Activated T-cell treated with anti-CD3 and anti-CD28 coated beads, Interleukin-2, amount 50 U/mL, for 4 hours (primary cell): Measurements from ENCODE around the gene MYO19. TPM values are rescaled to one million over a fixed set of nuclear protein-coding genes. Genes with fewer than 3 reads are reported as not detected.
A peak's percentile ranks its signal among the peaks of the same experiment; 100 is the strongest.
"Not testable (repeated sequence)": the region's sequence is repeated elsewhere in the genome, so short reads cannot be mapped to it uniquely, and the experiment has no call there.

ENCODE experiments used
- ATAC-seq, 2 donors: fragments of 200-7000 bp; cut with Tn5 transposase; one replicate each; pipeline ENCODE4 v1.10.0; 2021
- DNase-seq: peaks from one replicate; pipeline ENCODE4 v3.0.0-alpha.2; 2020
- H3K27me3 Mint-ChIP-seq: one replicate; pipeline ENCODE4 v1.8.0; 2021; ENCODE audit warnings: low read depth, mixed read lengths
- H3K36me3 Mint-ChIP-seq: one replicate; pipeline ENCODE4 v1.8.0; 2022; ENCODE audit warnings: mixed read lengths; ENCODE audit not compliant: insufficient read depth
- H3K4me1 Mint-ChIP-seq: one replicate; pipeline ENCODE4 v1.8.0; 2021; ENCODE audit warnings: low read depth, mixed read lengths
- H3K4me3 Mint-ChIP-seq: one replicate; pipeline ENCODE4 v1.8.0; 2021; ENCODE audit warnings: mild to moderate bottlenecking, moderate library complexity, mixed read lengths
- H3K9me3 Mint-ChIP-seq: one replicate; pipeline ENCODE4 v1.8.0; 2021; ENCODE audit warnings: mixed read lengths
- total RNA-seq, 3 donors: library from RNA; stranded (reverse); gene quantifications; one replicate each; pipeline ENCODE4 v1.2.1, GENCODE V29; 2021

MYO19 gene
- total RNA-seq, 3 donors from 2014 or later = 138 to 153 (median 151) TPM

GRCh38 chr17:36474571-36474970 is 60.1 kb downstream of the MYO19 start:
- DNase-seq (no peak), ATAC-seq (no peak)
- Mint-ChIP-seq H3K4me1 (no peaks in the 10 kb centered on the region), H3K36me3 (no peaks in the 10 kb centered on the region), H3K9me3 (no peaks in the 10 kb centered on the region), H3K4me3 (no peak overlapping the region), H3K27me3 (peaks cover 33% of the 10 kb centered on the region)

GRCh38 chr17:36470499-36470898 is 64.2 kb downstream of the MYO19 start:
- H3K36me3 Mint-ChIP-seq = no peaks in the 10 kb centered on the region
- no peak overlapping the region for H3K4me3 Mint-ChIP-seq
- H3K9me3 Mint-ChIP-seq = no peaks in the 10 kb centered on the region
- DNase-seq (no peak), ATAC-seq (no peak)
- peaks cover 43% of the 10 kb centered on the region for H3K27me3 Mint-ChIP-seq
- H3K4me1 Mint-ChIP-seq = no peaks in the 10 kb centered on the region

- no peak overlapping the region for H3K4me3 Mint-ChIP-seq
- H3K36me3 Mint-ChIP-seq = no peaks in the 10 kb centered on the region
- no peak for DNase-seq
- no peaks in the 10 kb centered on the region for H3K9me3 Mint-ChIP-seq
- peaks cover 44% of the 10 kb centered on the region for H3K27me3 Mint-ChIP-seq
- H3K4me1 Mint-ChIP-seq = no peaks in the 10 kb centered on the region
- ATAC-seq = no peak
These were observed 64.9 kb downstream of the MYO19 start for GRCh38 chr17:36469733-36470132.

GRCh38 chr17:36468903-36469635 is 65.6 kb downstream of the MYO19 start:
- no peaks in the 10 kb centered on the region for H3K4me1 Mint-ChIP-seq
- no peaks in the 10 kb centered on the region for H3K36me3 Mint-ChIP-seq
- DNase-seq (no peak), ATAC-seq (no peak)
- peaks cover 41% of the 10 kb centered on the region for H3K27me3 Mint-ChIP-seq
- no peaks in the 10 kb centered on the region for H3K9me3 Mint-ChIP-seq
- no peak overlapping the region for H3K4me3 Mint-ChIP-seq

- Mint-ChIP-seq H3K27me3 (peaks cover 67% of the 10 kb centered on the region), H3K36me3 (no peaks in the 10 kb centered on the region), H3K4me3 (no peak overlapping the region), H3K4me1 (no peaks in the 10 kb centered on the region), H3K9me3 (no peaks in the 10 kb centered on the region)
- no peak for DNase-seq
- no peak for ATAC-seq
These were observed 69.9 kb downstream of the MYO19 start for GRCh38 chr17:36464765-36465088.

- DNase-seq = peak; percentile 17
- peak; percentile 96 to 99 for ATAC-seq
- H3K4me3 Mint-ChIP-seq = no peak overlapping the region
- no peaks in the 10 kb centered on the region for H3K36me3 Mint-ChIP-seq
- H3K4me1 Mint-ChIP-seq = no peaks in the 10 kb centered on the region
- H3K27me3 Mint-ChIP-seq = peaks cover 68% of the 10 kb centered on the region
- H3K9me3 Mint-ChIP-seq = no peaks in the 10 kb centered on the region
These were observed 70.5 kb downstream of the MYO19 start for GRCh38 chr17:36463916-36464764.

- Mint-ChIP-seq H3K4me1 (no peaks in the 10 kb centered on the region), H3K27me3 (peaks cover 59% of the 10 kb centered on the region)
These were observed 73.1 kb downstream of the MYO19 start for GRCh38 chr17:36461330-36462110.

GRCh38 chr17:36460265-36460937 is 74.3 kb downstream of the MYO19 start:
- H3K27me3 Mint-ChIP-seq = peaks cover 50% of the 10 kb centered on the region
- H3K9me3 Mint-ChIP-seq = no peaks in the 10 kb centered on the region
- no peaks in the 10 kb centered on the region for H3K4me1 Mint-ChIP-seq
- H3K36me3 Mint-ChIP-seq = no peaks in the 10 kb centered on the region
- no peak overlapping the region for H3K4me3 Mint-ChIP-seq
- DNase-seq (no peak), ATAC-seq (no peak)

More at GRCh38 chr17:36461330-36462110, 73.1 kb downstream of the MYO19 start:
- no peak for DNase-seq
- no peak for ATAC-seq
- no peaks in the 10 kb centered on the region for H3K9me3 Mint-ChIP-seq
- no peak overlapping the region for H3K4me3 Mint-ChIP-seq
- no peaks in the 10 kb centered on the region for H3K36me3 Mint-ChIP-seq

- H3K9me3 Mint-ChIP-seq = no peaks in the 10 kb centered on the region
- no peak overlapping the region for H3K4me3 Mint-ChIP-seq
- DNase-seq = no peak
- no peaks in the 10 kb centered on the region for H3K36me3 Mint-ChIP-seq
- H3K27me3 Mint-ChIP-seq = peaks cover 42% of the 10 kb centered on the region
- no peaks in the 10 kb centered on the region for H3K4me1 Mint-ChIP-seq
- no peak for ATAC-seq
These were observed 75.1 kb downstream of the MYO19 start for GRCh38 chr17:36459601-36460000.

GRCh38 chr17:36459045-36459444 is 75.6 kb downstream of the MYO19 start:
- Mint-ChIP-seq H3K4me1 (no peaks in the 10 kb centered on the region), H3K4me3 (no peak overlapping the region), H3K27me3 (peaks cover 39% of the 10 kb centered on the region), H3K9me3 (no peaks in the 10 kb centered on the region), H3K36me3 (no peaks in the 10 kb centered on the region)
- no peak for DNase-seq
- ATAC-seq = no peak

GRCh38 chr17:36457701-36458100 is 77.0 kb downstream of the MYO19 start:
- H3K9me3 Mint-ChIP-seq, DNase-seq, ATAC-seq, H3K4me1 Mint-ChIP-seq, H3K4me3 Mint-ChIP-seq, H3K36me3 Mint-ChIP-seq: not testable (repeated sequence)
- H3K27me3 Mint-ChIP-seq = peaks cover 30% of the 10 kb centered on the region

GRCh38 chr17:36452888-36453287 is 81.8 kb downstream of the MYO19 start:
- not testable (repeated sequence) for H3K36me3 Mint-ChIP-seq, H3K4me1 Mint-ChIP-seq, H3K27me3 Mint-ChIP-seq, ATAC-seq, H3K9me3 Mint-ChIP-seq, DNase-seq, H3K4me3 Mint-ChIP-seq

GRCh38 chr17:36449997-36450396 is 84.7 kb downstream of the MYO19 start:
- H3K9me3 Mint-ChIP-seq, H3K36me3 Mint-ChIP-seq, DNase-seq, H3K27me3 Mint-ChIP-seq, H3K4me1 Mint-ChIP-seq, H3K4me3 Mint-ChIP-seq, ATAC-seq: not testable (repeated sequence)
